Smooth muscle cell (in vitro differentiated cells): ENCODE results near the gene RRH. TPM values are rescaled to one million over a fixed set of nuclear protein-coding genes. Genes with fewer than 3 reads are reported as not detected.

Experiments
- DNase-seq: peaks from one replicate; lab custom pipeline; 2025; ENCODE audit not compliant: unreplicated experiment; lab: John Stamatoyannopoulos, UW
- H2AFZ ChIP-seq: fragments of 200-600 bp; sonication (generic); 2 replicates; pipeline ENCODE4 v1.6.0; 2016; ENCODE audit warnings: antibody characterized with exemption, low read depth, mild to moderate bottlenecking
- H3F3A ChIP-seq: fragments of 200-600 bp; sonication (generic); 2 replicates; pipeline ENCODE4 v1.6.0; 2017; ENCODE audit warnings: antibody characterized with exemption, low read depth
- H3K27ac ChIP-seq: fragments of 200-600 bp; sonication (generic); 2 replicates; pipeline ENCODE4 v1.5.1; 2016; ENCODE audit warnings: low read depth, mild to moderate bottlenecking
- H3K27me3 ChIP-seq: fragments of 200-600 bp; sonication (generic); 2 replicates; pipeline ENCODE4 v1.6.1; 2016; ENCODE audit warnings: low read depth, mild to moderate bottlenecking
- H3K36me3 ChIP-seq: fragments of 200-600 bp; sonication (generic); 2 replicates; pipeline ENCODE4 v1.5.1; 2016; ENCODE audit warnings: low read depth
- H3K4me1 ChIP-seq: fragments of 200-600 bp; sonication (generic); 2 replicates; pipeline ENCODE4 v1.5.1; 2016; ENCODE audit warnings: low read depth
- H3K4me2 ChIP-seq: fragments of 200-600 bp; sonication (generic); 2 replicates; pipeline ENCODE4 v1.6.0; 2016; ENCODE audit warnings: mild to moderate bottlenecking
- H3K4me3 ChIP-seq: fragments of 200-600 bp; sonication (generic); 2 replicates; pipeline ENCODE4 v1.5.1; 2016; ENCODE audit warnings: mild to moderate bottlenecking
- H3K79me2 ChIP-seq: fragments of 200-600 bp; sonication (generic); 2 replicates; pipeline ENCODE4 v1.6.0; 2016; ENCODE audit warnings: low read depth, mild to moderate bottlenecking
- H3K9ac ChIP-seq: fragments of 200-600 bp; sonication (generic); 2 replicates; pipeline ENCODE4 v1.6.0; 2016; ENCODE audit warnings: low read depth
- H3K9me3 ChIP-seq: fragments of 200-600 bp; sonication (generic); replicated peaks from 2 replicates; pipeline ENCODE4 v1.5.1; 2016; ENCODE audit warnings: low read depth
- H4K20me1 ChIP-seq: fragments of 200-600 bp; sonication (generic); 2 replicates; pipeline ENCODE4 v1.6.0; 2016; ENCODE audit warnings: low read depth
- WGBS: methylation state at CpG from one replicate; pipeline ENCODE4 v1.1.7; 2016; ENCODE audit warnings: low lambda C conversion rate; 5-methylcytosine and 5-hydroxymethylcytosine counted together
- polyA plus RNA-seq: library from polyadenylated mRNA; unstranded; fragments of >200 nt; fragmentation: Nextera tagmentation; extraction: Ambion mirVana; gene quantifications from 2 replicates; pipeline ENCODE4 v1.2.1, GENCODE V29; 2016
- total RNA-seq: library from RNA; depleted of rRNA; stranded (reverse); fragments of >200 nt; gene quantifications from 2 replicates; pipeline ENCODE4 v1.2.3, GENCODE V29; 2014
- TF ChIP-seq, protein P1 (sequence below): fragments of 200-600 bp; sonication (generic); IDR thresholded peaks from 2 replicates; pipeline ENCODE4 v1.5.1; 2017; ENCODE audit warnings: borderline replicate concordance, mild to moderate bottlenecking, antibody characterized with exemption; ENCODE audit not compliant: insufficient read depth, poor library complexity, severe bottlenecking

The RRH gene
- total and polyA plus RNA-seq, 2 experiments from 2014 or later = not detected

DNA sequence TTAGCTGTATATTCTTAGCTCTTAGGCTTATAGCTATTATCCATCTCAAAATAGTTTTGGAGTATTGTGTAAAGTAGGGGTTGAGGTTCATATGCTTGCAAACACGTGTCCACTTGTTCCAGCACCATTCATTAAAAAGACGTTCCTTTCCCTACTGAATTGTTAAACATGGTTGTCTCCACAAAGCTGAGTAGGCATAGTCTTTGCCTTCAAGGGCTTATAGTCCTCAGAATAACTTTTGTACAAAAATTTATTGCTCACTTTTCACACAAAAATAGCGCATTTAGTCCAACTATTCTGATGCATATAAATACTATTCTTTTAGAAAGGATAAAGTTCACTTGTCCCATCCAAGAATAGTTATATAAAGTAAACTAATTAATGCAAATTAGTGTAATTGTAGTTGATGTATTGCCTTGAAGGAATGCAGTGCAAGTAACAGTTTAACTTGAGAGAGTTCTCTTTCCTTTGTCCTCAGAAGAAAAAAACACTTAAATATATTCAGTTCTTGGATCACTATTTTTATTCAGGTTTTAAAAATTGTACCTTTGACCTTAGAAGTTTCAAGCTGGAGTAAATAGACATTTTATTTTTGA is 34.2 kb downstream of the RRH start:
- Histone ChIP-seq H3K4me2 (no peak overlapping the region), H3K36me3 (no peaks in the 10 kb centered on the region), H3K9me3 (no peaks in the 10 kb centered on the region), H3K4me3 (no peak overlapping the region), H4K20me1 (no peaks in the 10 kb centered on the region), H3K27ac (no peak overlapping the region), H3K4me1 (no peaks in the 10 kb centered on the region), H3K79me2 (no peaks in the 10 kb centered on the region), H3F3A (no peaks in the 10 kb centered on the region), H3K27me3 (no peaks in the 10 kb centered on the region), H3K9ac (no peak overlapping the region), H2AFZ (no peak overlapping the region)
- 90% methylated on average over 3 of the region's 3 CpGs for WGBS
- no peak for DNase-seq
- TF ChIP-seq, protein P1, sequence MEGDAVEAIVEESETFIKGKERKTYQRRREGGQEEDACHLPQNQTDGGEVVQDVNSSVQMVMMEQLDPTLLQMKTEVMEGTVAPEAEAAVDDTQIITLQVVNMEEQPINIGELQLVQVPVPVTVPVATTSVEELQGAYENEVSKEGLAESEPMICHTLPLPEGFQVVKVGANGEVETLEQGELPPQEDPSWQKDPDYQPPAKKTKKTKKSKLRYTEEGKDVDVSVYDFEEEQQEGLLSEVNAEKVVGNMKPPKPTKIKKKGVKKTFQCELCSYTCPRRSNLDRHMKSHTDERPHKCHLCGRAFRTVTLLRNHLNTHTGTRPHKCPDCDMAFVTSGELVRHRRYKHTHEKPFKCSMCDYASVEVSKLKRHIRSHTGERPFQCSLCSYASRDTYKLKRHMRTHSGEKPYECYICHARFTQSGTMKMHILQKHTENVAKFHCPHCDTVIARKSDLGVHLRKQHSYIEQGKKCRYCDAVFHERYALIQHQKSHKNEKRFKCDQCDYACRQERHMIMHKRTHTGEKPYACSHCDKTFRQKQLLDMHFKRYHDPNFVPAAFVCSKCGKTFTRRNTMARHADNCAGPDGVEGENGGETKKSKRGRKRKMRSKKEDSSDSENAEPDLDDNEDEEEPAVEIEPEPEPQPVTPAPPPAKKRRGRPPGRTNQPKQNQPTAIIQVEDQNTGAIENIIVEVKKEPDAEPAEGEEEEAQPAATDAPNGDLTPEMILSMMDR = no peak

DNA sequence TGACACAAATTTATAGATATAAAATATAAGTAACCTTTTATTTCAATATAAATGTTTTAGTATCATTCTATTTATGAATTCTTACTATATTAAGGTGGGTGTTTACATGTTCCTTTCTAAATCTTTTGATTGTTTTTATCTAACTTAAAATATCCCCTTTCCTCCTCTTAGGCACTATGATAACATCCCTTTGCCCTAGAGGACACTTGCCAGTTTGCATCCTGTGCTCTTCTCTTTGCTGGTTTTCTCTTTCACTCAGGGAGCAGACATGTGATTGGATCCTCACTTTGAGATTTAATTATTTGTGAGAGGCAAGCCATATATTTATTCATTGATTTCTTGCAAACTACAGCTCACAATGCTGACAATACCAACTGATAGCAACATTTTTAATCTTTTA is 36.4 kb downstream of the RRH start:
- no peak overlapping the region for H3K9ac ChIP-seq
- H3K4me2 ChIP-seq = no peak overlapping the region
- H3K27me3 ChIP-seq = no peaks in the 10 kb centered on the region
- H3F3A ChIP-seq = no peaks in the 10 kb centered on the region
- no peak overlapping the region for H3K4me3 ChIP-seq
- H4K20me1 ChIP-seq = no peaks in the 10 kb centered on the region
- no peaks in the 10 kb centered on the region for H3K4me1 ChIP-seq
- H2AFZ ChIP-seq = no peak overlapping the region
- no peaks in the 10 kb centered on the region for H3K36me3 ChIP-seq
- no peak overlapping the region for H3K27ac ChIP-seq
- no peaks in the 10 kb centered on the region for H3K9me3 ChIP-seq
- H3K79me2 ChIP-seq = no peaks in the 10 kb centered on the region
- no peak for DNase-seq
- TF ChIP-seq, protein P1 = no peak

DNA sequence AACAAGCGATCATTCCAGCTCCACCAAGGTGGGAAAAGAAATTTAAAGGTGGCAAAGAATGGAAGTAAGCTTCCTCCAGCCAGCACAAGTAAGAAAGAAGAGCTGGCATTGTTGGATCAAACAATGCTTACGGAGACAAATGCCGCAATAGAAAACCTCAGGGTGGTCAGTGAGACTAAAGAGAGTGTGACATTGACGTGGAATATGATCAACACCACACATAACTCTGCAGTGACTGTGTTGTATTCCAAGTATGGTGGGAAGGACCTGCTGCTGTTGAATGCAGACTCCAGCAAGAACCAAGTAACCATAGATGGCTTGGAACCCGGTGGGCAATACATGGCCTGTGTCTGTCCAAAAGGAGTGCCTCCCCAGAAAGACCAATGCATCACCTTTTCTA is 42.3 kb downstream of the RRH start:
- no peaks in the 10 kb centered on the region for H3K9me3 ChIP-seq
- 94% methylated on average over 5 of the region's 5 CpGs for WGBS
- H3K27me3 ChIP-seq = no peaks in the 10 kb centered on the region
- H3K36me3 ChIP-seq = no peaks in the 10 kb centered on the region
- H3K4me1 ChIP-seq = no peaks in the 10 kb centered on the region
- no peak overlapping the region for H3K9ac ChIP-seq
- no peak overlapping the region for H3K27ac ChIP-seq
- H3K4me2 ChIP-seq = no peak overlapping the region
- TF ChIP-seq, protein P1 = no peak
- no peak overlapping the region for H3K4me3 ChIP-seq
- no peak overlapping the region for H2AFZ ChIP-seq
- H3F3A ChIP-seq = no peaks in the 10 kb centered on the region
- no peaks in the 10 kb centered on the region for H4K20me1 ChIP-seq
- DNase-seq = no peak
- H3K79me2 ChIP-seq = no peaks in the 10 kb centered on the region

DNA sequence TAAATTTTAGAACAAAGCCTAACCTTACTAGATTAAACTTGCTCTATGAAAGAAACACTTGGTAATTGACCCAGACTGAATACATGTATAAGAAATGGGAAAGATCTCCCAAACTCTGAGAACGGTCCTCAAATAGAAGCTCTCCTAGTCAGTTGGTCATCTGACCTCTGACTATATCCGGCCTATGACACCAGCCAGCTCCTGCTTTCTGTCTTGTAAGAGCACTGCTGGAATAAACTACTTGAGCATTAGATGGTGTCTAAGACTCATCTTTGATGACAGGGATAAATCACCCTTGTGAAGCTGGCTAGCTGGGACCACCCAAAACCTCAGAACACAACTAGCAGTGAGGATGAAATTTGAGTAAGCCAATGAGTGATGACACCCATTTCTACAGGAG is 44.3 kb downstream of the RRH start:
- Histone ChIP-seq H2AFZ (no peak overlapping the region), H4K20me1 (no peaks in the 10 kb centered on the region), H3K27me3 (no peaks in the 10 kb centered on the region), H3K9ac (no peak overlapping the region), H3F3A (no peaks in the 10 kb centered on the region), H3K4me2 (no peak overlapping the region), H3K4me3 (no peak overlapping the region), H3K36me3 (no peaks in the 10 kb centered on the region), H3K79me2 (no peaks in the 10 kb centered on the region), H3K27ac (no peak overlapping the region), H3K9me3 (no peaks in the 10 kb centered on the region), H3K4me1 (no peaks in the 10 kb centered on the region)
- 94% methylated on average over 2 of the region's 2 CpGs for WGBS
- TF ChIP-seq, protein P1 = no peak
- DNase-seq = no peak
